Endometrial microvascular endothelial cells (primary cell): Measurements from ENCODE around the gene NEUROD2. TPM values are rescaled to one million over a fixed set of nuclear protein-coding genes. Genes with fewer than 3 reads are reported as not detected.

Experiments used
- in situ Hi-C: cut with HindIII; loops from 2 replicates; pipeline ENCODE4 v1.10.0; 2017; ENCODE audit warnings: low sequenced_read_pairs, low pct_unique_long_range_greater_than_20kb; ENCODE audit errors: inconsistent ontology term
- total RNA-seq: library from RNA; depleted of rRNA; stranded (reverse); fragments of >200 nt; gene quantifications from one replicate; pipeline ENCODE4 v1.2.3, GENCODE V29; 2015; ENCODE audit errors: inconsistent ontology term

The NEUROD2 gene
- total RNA-seq, 1 donor from 2014 or later = not detected

DNA sequence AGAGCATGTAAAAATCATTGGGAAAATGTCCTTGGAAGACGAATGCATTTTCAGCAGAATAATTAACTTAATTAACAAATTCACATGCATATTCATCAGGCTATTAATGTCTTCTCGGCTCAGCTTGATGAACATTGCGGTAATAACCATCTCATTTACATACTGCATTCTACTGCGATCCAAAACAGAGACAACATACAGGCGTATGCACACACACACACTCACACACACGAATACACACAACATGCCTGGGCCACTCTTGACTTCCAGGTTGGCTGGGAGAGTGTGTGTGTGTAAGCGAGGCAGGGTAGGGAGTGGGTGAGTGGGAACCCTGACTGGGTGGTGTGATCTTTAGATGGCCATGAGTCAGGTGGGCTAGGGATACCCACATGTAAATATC, 44.7 kb downstream of the NEUROD2 start:
- in situ Hi-C loops = no loop called here

DNA sequence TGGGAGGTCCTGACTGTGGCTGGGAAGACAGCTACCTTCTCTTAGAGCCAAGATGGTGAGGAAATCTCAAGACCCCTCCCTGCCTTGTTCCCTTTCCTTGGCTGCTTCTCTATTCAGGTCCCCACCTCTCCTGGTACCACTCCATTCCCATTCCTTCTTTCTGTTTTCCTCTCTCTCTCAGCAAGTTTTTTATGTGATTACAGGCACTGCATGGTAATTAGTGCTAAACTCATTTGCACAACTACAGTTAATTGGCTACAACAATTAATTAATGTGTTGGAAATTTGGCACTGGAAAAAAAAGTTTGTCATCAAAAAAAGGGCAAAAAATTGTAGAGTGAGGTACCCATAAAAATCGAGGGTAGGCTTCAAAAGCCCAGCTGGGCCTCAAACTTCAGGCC, 45.3 kb downstream of the NEUROD2 start:
- in situ Hi-C loops = no loop called here

DNA sequence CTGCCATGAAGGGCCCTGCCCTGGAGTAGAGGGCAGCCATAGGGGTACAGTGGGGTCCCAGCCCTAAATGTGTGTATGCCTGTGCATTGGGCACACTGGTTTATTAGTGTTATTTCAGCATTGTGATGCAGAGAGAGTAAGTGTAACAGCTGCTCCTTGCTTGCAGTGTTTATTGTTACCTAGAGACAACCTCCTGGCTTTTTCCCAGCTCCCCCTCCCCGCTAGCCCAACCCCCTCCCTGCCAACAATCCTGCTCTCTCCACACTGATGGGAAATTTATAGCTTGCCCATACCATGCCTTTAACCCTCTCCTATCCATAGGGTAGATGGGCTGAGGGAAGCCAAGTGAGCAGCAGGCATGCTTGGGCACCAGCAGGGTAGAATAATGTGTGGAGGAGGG, 51.3 kb downstream of the NEUROD2 start:
- in situ Hi-C loops = no loop called here

DNA sequence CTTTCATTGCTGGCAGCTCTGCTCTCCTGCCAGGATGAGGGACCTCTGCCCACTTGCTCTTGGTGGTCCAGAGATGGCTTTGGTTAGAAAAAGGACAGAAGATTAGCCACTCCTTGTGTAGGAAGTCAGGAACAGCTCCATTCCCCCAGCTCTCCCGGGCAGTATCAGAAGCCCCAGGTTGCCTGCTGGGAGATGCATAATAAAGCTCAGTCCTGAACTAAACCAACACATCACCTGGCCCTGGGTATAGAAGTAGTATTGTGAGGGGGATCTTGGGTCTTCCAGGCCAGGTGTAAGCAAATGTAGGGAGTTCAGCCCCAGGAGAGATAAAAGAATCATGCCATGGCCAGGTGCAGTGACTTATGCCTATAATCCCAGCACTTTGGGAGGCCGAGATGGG, 52.4 kb downstream of the NEUROD2 start:
- in situ Hi-C loops = no loop called here

Other genes with a start within 250 kb of the NEUROD2 start
- gene FBXL20, start 206.3 kb downstream of the NEUROD2 start, total RNA-seq = 12.1 TPM
- 28.0 TPM for gene MED1, start 156.7 kb downstream of the NEUROD2 start, total RNA-seq
- gene CDK12, start 146.4 kb downstream of the NEUROD2 start, total RNA-seq = 25.8 TPM
- not detected for gene PPP1R1B, start 19.0 kb upstream of the NEUROD2 start, total RNA-seq
- gene STARD3, start 29.2 kb upstream of the NEUROD2 start, total RNA-seq = 52.8 TPM
- gene TCAP, start 57.4 kb upstream of the NEUROD2 start, total RNA-seq = 0.93 TPM
- not detected for gene PNMT, start 60.5 kb upstream of the NEUROD2 start, total RNA-seq
- gene PGAP3, start 80.1 kb upstream of the NEUROD2 start, total RNA-seq = 7.4 TPM
- 35.4 TPM for gene ERBB2, start 92.1 kb upstream of the NEUROD2 start, total RNA-seq
- 80.7 TPM for gene MIEN1, start 122.6 kb upstream of the NEUROD2 start, total RNA-seq
- gene GRB7, start 130.0 kb upstream of the NEUROD2 start, total RNA-seq = not detected